GM19468 (cell line): Measurements from ENCODE around the gene SLC52A1.
A peak's percentile ranks its signal among the peaks of the same experiment; 100 is the strongest.

ENCODE experiments used
- ATAC-seq: cut with Tn5 transposase; IDR thresholded peaks from one replicate; pipeline ENCODE4 v1.9.1; 2021; ENCODE audit warnings: mild to moderate bottlenecking, moderate library complexity, moderate number of reproducible peaks; ENCODE audit not compliant: unreplicated experiment; ENCODE audit errors: extremely low read depth

SLC52A1 gene

GRCh38 chr17:4997302-4998026 lies 37.8 kb downstream of the SLC52A1 start, which contains the start of the genes INCA1 and KIF1C:
Gene INCA1 (minus strand): TSS chr17:4997522. CDS start chr17:4994437, 3,085 bp downstream.
Gene KIF1C (plus strand): TSS chr17:4997950. CDS start chr17:5000247, 2,297 bp downstream.
- ATAC-seq = peak; percentile 85

GRCh38 chr17:4994081-4994595 lies 41.1 kb downstream of the SLC52A1 start:
- no peak for ATAC-seq

GRCh38 chr17:4987767-4988567 lies 47.3 kb downstream of the SLC52A1 start:
- no peak for ATAC-seq

- no peak for ATAC-seq
These were observed 48.1 kb downstream of the SLC52A1 start, which contains the start of gene CAMTA2 for GRCh38 chr17:4986951-4987766. Gene CAMTA2 (minus strand): TSS chr17:4987675. CDS start chr17:4986222, 1,453 bp downstream.

- no peak for ATAC-seq
These were observed 48.8 kb downstream of the SLC52A1 start for GRCh38 chr17:4986403-4986802.
